ENCODE measurements around the gene RERE. TPM values are rescaled to one million over a fixed set of nuclear protein-coding genes. Genes with fewer than 3 reads are reported as not detected.

RERE gene
- total RNA-seq, 2 donors from 2014 or later, result 207 to 322 TPM

GRCh38 chr1:8664887-8665286, 152.6 kb downstream of the RERE start:
- 75% methylated on average over 4 of the region's 4 CpGs for WGBS
- Histone ChIP-seq H3K27me3 (replicated peaks; ENCODE audit: insufficient read depth) (no peaks in the 10 kb centered on the region), H3K36me3 (no peaks in the 10 kb centered on the region), H3K27ac (no peak overlapping the region), H3K4me1 (replicated peaks) (peaks cover 17% of the 10 kb centered on the region), H3K9me3 (no peaks in the 10 kb centered on the region), H3K4me3 (no peak overlapping the region)
- DNase-seq (ENCODE audit: low spot score), result no peak
- intact Hi-C loops (cut with DNase I), result no loop called here
- TF ChIP-seq POLR2A (IDR thresholded peaks at IDR 0.05) (no peak), CTCF (IDR thresholded peaks at IDR 0.05) (no peak), POLR2AphosphoS5 (IDR thresholded peaks at IDR 0.05) (no peak)

GRCh38 chr1:8663915-8664329, 153.5 kb downstream of the RERE start:
- TF ChIP-seq CTCF (IDR thresholded peaks at IDR 0.05), result no peak
- no peak for TF ChIP-seq POLR2A (IDR thresholded peaks at IDR 0.05)
- DNase-seq (ENCODE audit: low spot score), result no peak
- WGBS, result 49% methylated on average over 2 of the region's 2 CpGs
- H3K4me3 ChIP-seq, result no peak overlapping the region
- no peaks in the 10 kb centered on the region for H3K9me3 ChIP-seq
- no peak overlapping the region for H3K27ac ChIP-seq
- peaks cover 17% of the 10 kb centered on the region for H3K4me1 ChIP-seq (replicated peaks)
- intact Hi-C loops (cut with DNase I), result no loop called here
- no peaks in the 10 kb centered on the region for H3K36me3 ChIP-seq
- no peaks in the 10 kb centered on the region for H3K27me3 ChIP-seq (replicated peaks; ENCODE audit: insufficient read depth)

GRCh38 chr1:8663090-8663802, 154.2 kb downstream of the RERE start:
- Histone ChIP-seq H3K36me3 (no peaks in the 10 kb centered on the region), H3K27ac (no peak overlapping the region), H3K27me3 (replicated peaks; ENCODE audit: insufficient read depth) (no peaks in the 10 kb centered on the region), H3K9me3 (no peaks in the 10 kb centered on the region), H3K4me1 (replicated peaks) (peaks cover 17% of the 10 kb centered on the region), H3K4me3 (no peak overlapping the region)
- no peak for DNase-seq (ENCODE audit: low spot score)
- WGBS, result over 99% methylated on average over 4 of the region's 4 CpGs
- intact Hi-C loops (cut with DNase I), result no loop called here
- TF ChIP-seq POLR2AphosphoS5 (IDR thresholded peaks at IDR 0.05) (no peak), CTCF (IDR thresholded peaks at IDR 0.05) (no peak)

GRCh38 chr1:8662380-8663072, 154.9 kb downstream of the RERE start:
- Histone ChIP-seq H3K9me3 (no peaks in the 10 kb centered on the region), H3K4me3 (no peak overlapping the region), H3K4me1 (replicated peaks) (peaks cover 17% of the 10 kb centered on the region), H3K27me3 (replicated peaks; ENCODE audit: insufficient read depth) (no peaks in the 10 kb centered on the region), H3K36me3 (no peaks in the 10 kb centered on the region), H3K27ac (no peak overlapping the region)
- 94% methylated on average over 4 of the region's 4 CpGs for WGBS
- no peak for DNase-seq (ENCODE audit: low spot score)
- TF ChIP-seq CTCF (IDR thresholded peaks at IDR 0.05) (no peak), POLR2AphosphoS5 (IDR thresholded peaks at IDR 0.05) (no peak), POLR2A (IDR thresholded peaks at IDR 0.05) (no peak)
- intact Hi-C loops (cut with DNase I), result no loop called here
